A549 (cell line): ENCODE measurements around the gene NUMA1. TPM values are rescaled to one million over a fixed set of nuclear protein-coding genes. Genes with fewer than 3 reads are reported as not detected.

ENCODE experiments used
- ATAC-seq, 2 experiments: fragments of 200-7000 bp in 1 of 2; fragments of >200 bp in 1 of 2; cut with Nextera tagmentation in 1 of 2; cut with Tn5 transposase in 1 of 2; 3 replicates each; pipeline versions ENCODE4 v1.8.0 to v1.9.1; 2018 to 2020; ENCODE audit warnings: mild to moderate bottlenecking in 1 of 2, moderate library complexity in 1 of 2
- CTCF ChIA-PET: fragments of 300-600 bp; sonication (Branson Sonifier 250); formaldehyde crosslinking; extraction: SDS; loops from one replicate; lab custom pipeline; 2021; ENCODE audit warnings: antibody characterized with exemption, inconsistent platforms; lab: Yijun Ruan, JAX
- POLR2A ChIA-PET: fragments of 350-600 bp; formaldehyde crosslinking; extraction: SDS; loops from one replicate; lab custom pipeline; 2021; ENCODE audit warnings: antibody characterized with exemption, inconsistent platforms; lab: Yijun Ruan, JAX
- DNase-seq, 2 experiments: peaks; one replicate each; pipeline versions ENCODE4 v3.0.0 to v3.0.0-alpha.2; 2011 to 2016; ENCODE audit warnings: low read depth in 1 of 2, low spot score in 1 of 2
- FAIRE-seq: peaks from 2 replicates; lab custom pipeline; 2011; peaks lifted over from hg19 to GRCh38; lab: Jason Lieb, UNC
- H3K27ac ChIP-seq, 2 experiments: fragments of >200 bp; sonication (Bioruptor Twin); formaldehyde crosslinking; 3 replicates each; pipeline ENCODE4 v1.5.1; 2016 to 2017
- H3K4me1 ChIP-seq: fragments of >200 bp; sonication (Bioruptor Twin); formaldehyde crosslinking; 3 replicates; pipeline ENCODE4 v1.6.1; 2016
- H3K4me2 ChIP-seq: fragments of >200 bp; sonication (Bioruptor Twin); formaldehyde crosslinking; 3 replicates; pipeline ENCODE4 v1.6.1; 2016
- H3K4me3 ChIP-seq: fragments of >200 bp; sonication (Bioruptor Twin); formaldehyde crosslinking; 3 replicates; pipeline ENCODE4 v1.5.1; 2016
- H3K9me3 ChIP-seq: fragments of >200 bp; sonication (Bioruptor Twin); formaldehyde crosslinking; 3 replicates; pipeline ENCODE4 v1.6.1; 2016
- BHLHE40 ChIP-seq: IDR thresholded peaks from 2 replicates; pipeline ENCODE4 v1.6.1; 2012; ENCODE audit warnings: low read depth, low read length, inconsistent platforms
- CEBPB ChIP-seq, 2 experiments: fragments of >200 bp in 1 of 2; sonication (Bioruptor Twin) in 1 of 2; formaldehyde crosslinking in 1 of 2; IDR thresholded peaks; 2 replicates each; pipeline ENCODE4 v1.6.1; 2012 to 2016
- CHD2 ChIP-seq: fragments of 150-350 bp; IDR thresholded peaks from 2 replicates; pipeline ENCODE4 v1.6.1; 2014; ENCODE audit warnings: low read length; ENCODE audit not compliant: partially characterized antibody
- EP300 ChIP-seq, 2 experiments: fragments of >200 bp; sonication (Bioruptor Twin); formaldehyde crosslinking; IDR thresholded peaks; 2 replicates in 1 of 2; 3 replicates in 1 of 2; pipeline ENCODE4 v1.6.1; 2016 to 2017
- FOSL2 ChIP-seq, 2 experiments: fragments of 450-650 bp in 1 of 2; fragments of >200 bp in 1 of 2; sonication (Bioruptor Twin) in 1 of 2; formaldehyde crosslinking; IDR thresholded peaks; 2 replicates each; pipeline versions ENCODE4 v1.5.0 to v1.6.1; 2016 to 2020; ENCODE audit warnings: mild to moderate bottlenecking in 1 of 2, moderate library complexity in 1 of 2
- HDAC2 ChIP-seq: fragments of 200-600 bp; sonication (generic); IDR thresholded peaks from 2 replicates; pipeline ENCODE4 v1.6.1; 2016
- HEYL ChIP-seq: fragments of 250-450 bp; sonication (Bioruptor Pico); IDR thresholded peaks from 2 replicates; pipeline ENCODE4 v1.8.0; 2021; ENCODE audit warnings: mild to moderate bottlenecking, moderate library complexity
- JUNB ChIP-seq: fragments of >200 bp; sonication (Bioruptor Twin); formaldehyde crosslinking; IDR thresholded peaks from 2 replicates; pipeline ENCODE4 v1.6.1; 2016
- MAFK ChIP-seq: fragments of 450-650 bp; IDR thresholded peaks from 2 replicates; pipeline ENCODE4 v1.6.1; 2014; ENCODE audit not compliant: partially characterized antibody
- MYC ChIP-seq: IDR thresholded peaks from 2 replicates; pipeline ENCODE4 v1.6.1; 2012; ENCODE audit warnings: mild to moderate bottlenecking, inconsistent platforms, low read length, improper control_type of control experiment, borderline replicate concordance
- NPAS2 ChIP-seq: fragments of 250-450 bp; sonication (Bioruptor Pico); IDR thresholded peaks from 2 replicates; pipeline ENCODE4 v1.8.0; 2022; ENCODE audit warnings: mild to moderate bottlenecking, moderate library complexity, borderline replicate concordance
- RFX5 ChIP-seq: fragments of 450-650 bp; IDR thresholded peaks from 2 replicates; pipeline ENCODE4 v1.7.1; 2014; ENCODE audit warnings: antibody characterized with exemption, mild to moderate bottlenecking, moderate library complexity
- RNF2 ChIP-seq: fragments of 200-600 bp; sonication (generic); IDR thresholded peaks from 2 replicates; pipeline ENCODE4 v1.6.1; 2016; ENCODE audit warnings: low read depth, mild to moderate bottlenecking, antibody characterized with exemption, moderate library complexity, borderline replicate concordance
- ZFP36 ChIP-seq: fragments of 450-650 bp; IDR thresholded peaks from 2 replicates; pipeline ENCODE4 v1.6.1; 2014; ENCODE audit warnings: borderline replicate concordance; ENCODE audit not compliant: partially characterized antibody
- WGBS: methylation state at CpG from one replicate; pipeline ENCODE4 v1.1.6; 2017; ENCODE audit errors: missing lambda C conversion rate; 5-methylcytosine and 5-hydroxymethylcytosine counted together
- polyA plus RNA-seq, 4 experiments: library from polyadenylated mRNA; depleted of rRNA in 3 of 4; stranded (reverse); fragments of >200 nt; fragmentation: RNase III in 1 of 4; extraction: RNeasy Plus Mini Kit Qiagen cat#74134 plus additional on column Dnase treatment in 1 of 4; gene quantifications; 2 replicates in 3 of 4; 3 replicates in 1 of 4; pipeline ENCODE4 v1.2.3, GENCODE V29; 2011 to 2017
- TF ChIP-seq, protein P1 (sequence below): fragments of 150-350 bp; IDR thresholded peaks from 2 replicates; pipeline ENCODE4 v1.6.1; 2014; ENCODE audit warnings: low read depth, mild to moderate bottlenecking, low read length
- TF ChIP-seq, protein P2 (sequence below): IDR thresholded peaks from 2 replicates; pipeline ENCODE4 v1.6.1; 2012
- TF ChIP-seq, protein P3 (sequence below): fragments of 250-450 bp; sonication (Bioruptor Pico); IDR thresholded peaks from 2 replicates; pipeline ENCODE4 v1.5.0; 2021; ENCODE audit warnings: mild to moderate bottlenecking, moderate library complexity, borderline replicate concordance

NUMA1 gene
- polyA plus RNA-seq, 2 of the 4 experiments (the other 2 are of a cell fraction), result 51.5 to 65.8 TPM

DNA sequence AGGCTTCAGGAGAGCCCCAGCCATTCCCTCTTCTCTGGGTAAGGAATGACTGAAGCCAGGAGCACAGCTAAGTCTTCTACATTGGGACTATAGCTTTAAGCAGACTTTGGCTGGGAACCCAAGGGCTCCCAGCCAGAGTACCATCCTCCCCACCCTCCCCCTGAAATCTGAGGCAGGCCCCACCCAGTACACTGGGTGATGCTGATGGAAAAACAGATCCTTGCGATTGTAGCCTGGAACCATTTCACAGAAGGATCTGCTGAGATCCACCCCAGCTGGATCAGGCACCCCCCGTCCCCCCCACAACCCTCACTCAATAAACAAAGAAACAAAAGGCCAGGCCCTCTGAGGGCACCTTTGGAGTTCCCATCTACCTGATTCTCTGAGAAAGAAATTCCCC is 41.9 kb downstream of the NUMA1 start:
- no peak for TF ChIP-seq EP300 (IDR thresholded peaks at IDR 0.05)
- no peak for TF ChIP-seq JUNB
- TF ChIP-seq MYC, result no peak
- no peak for TF ChIP-seq MAFK
- TF ChIP-seq, protein P1, sequence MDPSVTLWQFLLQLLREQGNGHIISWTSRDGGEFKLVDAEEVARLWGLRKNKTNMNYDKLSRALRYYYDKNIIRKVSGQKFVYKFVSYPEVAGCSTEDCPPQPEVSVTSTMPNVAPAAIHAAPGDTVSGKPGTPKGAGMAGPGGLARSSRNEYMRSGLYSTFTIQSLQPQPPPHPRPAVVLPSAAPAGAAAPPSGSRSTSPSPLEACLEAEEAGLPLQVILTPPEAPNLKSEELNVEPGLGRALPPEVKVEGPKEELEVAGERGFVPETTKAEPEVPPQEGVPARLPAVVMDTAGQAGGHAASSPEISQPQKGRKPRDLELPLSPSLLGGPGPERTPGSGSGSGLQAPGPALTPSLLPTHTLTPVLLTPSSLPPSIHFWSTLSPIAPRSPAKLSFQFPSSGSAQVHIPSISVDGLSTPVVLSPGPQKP, result no peak
- no peak for TF ChIP-seq CEBPB (IDR thresholded peaks at IDR 0.05)
- TF ChIP-seq HEYL (CRISPR knock-in tag), result no peak
- no peak for TF ChIP-seq BHLHE40
- TF ChIP-seq, protein P2, sequence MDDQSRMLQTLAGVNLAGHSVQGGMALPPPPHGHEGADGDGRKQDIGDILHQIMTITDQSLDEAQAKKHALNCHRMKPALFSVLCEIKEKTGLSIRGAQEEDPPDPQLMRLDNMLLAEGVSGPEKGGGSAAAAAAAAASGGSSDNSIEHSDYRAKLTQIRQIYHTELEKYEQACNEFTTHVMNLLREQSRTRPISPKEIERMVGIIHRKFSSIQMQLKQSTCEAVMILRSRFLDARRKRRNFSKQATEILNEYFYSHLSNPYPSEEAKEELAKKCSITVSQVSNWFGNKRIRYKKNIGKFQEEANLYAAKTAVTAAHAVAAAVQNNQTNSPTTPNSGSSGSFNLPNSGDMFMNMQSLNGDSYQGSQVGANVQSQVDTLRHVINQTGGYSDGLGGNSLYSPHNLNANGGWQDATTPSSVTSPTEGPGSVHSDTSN, result no peak
- TF ChIP-seq, all 56 proteins: peak for 0
- DNase-seq (no peak), FAIRE-seq (no peak), ATAC-seq (no peak)
- POLR2A ChIA-PET, result no interaction called here
- Histone ChIP-seq H3K4me2 (peak overlapping the region; percentile 98), H3K4me3 (no peak overlapping the region; the same call in 2 of the 3 replicates), H3K9me3 (no peaks in the 10 kb centered on the region), H3K27ac (peak overlapping the region; percentile 93), H3K4me1 (peaks cover 36% of the 10 kb centered on the region)
- 24% methylated on average over 2 of the region's 2 CpGs for WGBS
- CTCF ChIA-PET, result interaction anchor here (1.0 to 10.4 kb wide), 10 partner anchors 9 to 476 kb away, joined by 3 to 123 read pairs (median 6); partner anchors contain the start of gene ANAPC15

DNA sequence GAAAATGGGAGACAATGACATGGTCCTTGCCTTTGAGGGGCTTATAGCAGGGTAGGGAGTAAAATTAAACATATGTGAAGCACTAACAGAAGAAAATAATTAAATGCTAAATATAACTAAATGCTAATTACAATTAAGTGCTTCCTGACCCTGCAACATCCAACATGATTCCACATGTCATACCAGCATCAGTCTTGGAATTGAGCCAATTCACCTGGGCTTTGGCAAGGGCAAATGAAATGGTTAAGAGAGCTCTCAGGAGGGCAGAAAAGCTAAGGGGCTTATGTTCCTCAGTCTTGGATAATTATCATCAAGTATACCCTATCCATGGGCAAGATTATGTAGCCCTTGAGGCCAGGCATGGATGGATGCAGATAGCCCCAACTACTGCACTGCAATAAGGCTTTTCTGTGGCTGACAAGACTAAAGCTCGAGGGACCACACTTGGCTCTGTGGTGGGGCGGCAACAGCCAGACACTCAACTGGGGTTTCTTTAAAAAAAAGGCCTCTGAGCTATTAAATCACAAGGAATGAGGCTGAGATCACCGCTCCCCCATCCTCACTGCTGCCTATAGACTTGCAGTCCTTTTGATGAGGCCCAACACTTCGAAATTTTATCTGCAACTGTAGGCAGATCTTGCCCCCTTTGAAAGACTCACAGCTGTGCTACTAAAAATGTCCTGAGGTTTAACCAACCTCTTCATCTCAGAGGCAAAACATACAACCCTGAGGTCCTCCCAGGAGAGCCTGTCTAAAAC is 42.6 kb downstream of the NUMA1 start:
- ChIA-PET CTCF (interaction anchor here (1.1 to 10.4 kb wide), 6 partner anchors 8 to 476 kb away, joined by 3 to 123 read pairs (median 8); no protein-coding TSS in a partner anchor), POLR2A (no interaction called here)
- Histone ChIP-seq H3K4me1 (peaks cover 33% of the 10 kb centered on the region), H3K4me3 (no peak overlapping the region), H3K4me2 (peak overlapping the region; percentile 98), H3K27ac (peak overlapping the region in 1 of 2 experiments; percentile 93; a peak in 3 of 6 replicates), H3K9me3 (no peaks in the 10 kb centered on the region)
- FAIRE-seq (no peak), DNase-seq (no peak), ATAC-seq (no peak)
- 95% methylated on average over 4 of the region's 4 CpGs for WGBS
- TF ChIP-seq, protein P3, sequence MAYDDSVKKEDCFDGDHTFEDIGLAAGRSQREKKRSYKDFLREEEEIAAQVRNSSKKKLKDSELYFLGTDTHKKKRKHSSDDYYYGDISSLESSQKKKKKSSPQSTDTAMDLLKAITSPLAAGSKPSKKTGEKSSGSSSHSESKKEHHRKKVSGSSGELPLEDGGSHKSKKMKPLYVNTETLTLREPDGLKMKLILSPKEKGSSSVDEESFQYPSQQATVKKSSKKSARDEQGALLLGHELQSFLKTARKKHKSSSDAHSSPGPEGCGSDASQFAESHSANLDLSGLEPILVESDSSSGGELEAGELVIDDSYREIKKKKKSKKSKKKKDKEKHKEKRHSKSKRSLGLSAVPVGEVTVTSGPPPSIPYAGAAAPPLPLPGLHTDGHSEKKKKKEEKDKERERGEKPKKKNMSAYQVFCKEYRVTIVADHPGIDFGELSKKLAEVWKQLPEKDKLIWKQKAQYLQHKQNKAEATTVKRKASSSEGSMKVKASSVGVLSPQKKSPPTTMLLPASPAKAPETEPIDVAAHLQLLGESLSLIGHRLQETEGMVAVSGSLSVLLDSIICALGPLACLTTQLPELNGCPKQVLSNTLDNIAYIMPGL (CRISPR knock-in tag), result no peak
- TF ChIP-seq HDAC2, result no peak
- no peak for TF ChIP-seq NPAS2 (CRISPR knock-in tag)
- TF ChIP-seq RFX5, result no peak
- no peak for TF ChIP-seq MYC
- no peak for TF ChIP-seq RNF2

DNA sequence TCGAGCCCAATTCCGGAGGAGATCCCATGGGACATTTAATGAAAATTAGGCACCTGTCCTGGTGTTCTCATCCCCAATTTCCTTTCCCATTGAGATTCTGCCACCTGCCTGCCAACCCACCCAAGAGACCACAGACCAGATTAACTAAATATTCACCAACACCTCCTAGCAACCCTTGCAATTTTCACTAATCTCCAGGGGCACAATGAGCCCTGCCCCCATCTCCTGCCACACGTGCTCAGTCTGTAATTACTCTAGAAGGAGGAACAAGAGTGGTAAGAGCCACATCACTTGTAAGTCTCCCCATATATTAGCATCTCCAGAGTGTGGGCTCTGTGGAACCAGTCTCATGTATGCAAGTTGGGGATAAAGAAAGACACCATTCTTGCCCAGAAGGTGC is 43.7 kb downstream of the NUMA1 start:
- Histone ChIP-seq H3K4me1 (peaks cover 25% of the 10 kb centered on the region), H3K27ac (no peak overlapping the region), H3K4me3 (no peak overlapping the region), H3K4me2 (no peak overlapping the region), H3K9me3 (no peaks in the 10 kb centered on the region)
- ChIA-PET POLR2A (no interaction called here), CTCF (interaction anchor here (0.6 to 10.4 kb wide), 3 partner anchors 12 to 56 kb away, joined by 3 to 123 read pairs (median 11); no protein-coding TSS in a partner anchor)
- FAIRE-seq, result no peak
- ATAC-seq, result no peak
- 89% methylated on average over 3 of the region's 3 CpGs for WGBS
- TF ChIP-seq CHD2, result no peak
- TF ChIP-seq ZFP36, result no peak
- no peak for TF ChIP-seq FOSL2 (IDR thresholded peaks at IDR 0.05)
- no peak for TF ChIP-seq FOSL2 (CRISPR knock-in tag; IDR thresholded peaks at IDR 0.05)
- no peak for TF ChIP-seq RNF2
- no peak for DNase-seq
